HG02840 (cell line): ENCODE measurements around the gene OVAAL.
"Not testable (repeated sequence)": the region's sequence is repeated elsewhere in the genome, so short reads cannot be mapped to it uniquely, and the experiment has no call there.

Experiments
- ATAC-seq: cut with Tn5 transposase; IDR thresholded peaks from one replicate; pipeline ENCODE4 v1.9.1; 2021; ENCODE audit warnings: mild to moderate bottlenecking, moderate library complexity, moderate number of reproducible peaks; ENCODE audit not compliant: unreplicated experiment, low FRiP score

OVAAL gene

DNA sequence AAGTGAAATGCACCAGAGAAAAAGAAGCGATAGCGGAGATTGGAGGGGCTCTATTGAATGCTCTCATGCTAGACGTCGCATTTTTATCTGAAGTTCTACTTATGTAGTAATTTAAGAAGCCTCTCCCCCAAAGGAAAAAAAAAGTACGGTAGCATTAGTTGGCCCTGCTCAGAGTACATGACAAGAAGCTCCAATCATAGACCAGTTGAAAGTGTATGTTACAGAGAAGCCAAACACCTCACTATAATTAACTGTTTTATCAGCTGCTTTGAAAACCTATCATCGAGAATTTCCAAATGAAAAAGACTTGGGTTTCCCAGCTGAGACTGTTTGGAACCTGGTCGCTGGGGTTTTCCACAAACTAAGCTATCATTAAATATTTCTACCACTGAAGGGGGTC, 19.6 kb upstream of the OVAAL start:
- no peak for ATAC-seq

DNA sequence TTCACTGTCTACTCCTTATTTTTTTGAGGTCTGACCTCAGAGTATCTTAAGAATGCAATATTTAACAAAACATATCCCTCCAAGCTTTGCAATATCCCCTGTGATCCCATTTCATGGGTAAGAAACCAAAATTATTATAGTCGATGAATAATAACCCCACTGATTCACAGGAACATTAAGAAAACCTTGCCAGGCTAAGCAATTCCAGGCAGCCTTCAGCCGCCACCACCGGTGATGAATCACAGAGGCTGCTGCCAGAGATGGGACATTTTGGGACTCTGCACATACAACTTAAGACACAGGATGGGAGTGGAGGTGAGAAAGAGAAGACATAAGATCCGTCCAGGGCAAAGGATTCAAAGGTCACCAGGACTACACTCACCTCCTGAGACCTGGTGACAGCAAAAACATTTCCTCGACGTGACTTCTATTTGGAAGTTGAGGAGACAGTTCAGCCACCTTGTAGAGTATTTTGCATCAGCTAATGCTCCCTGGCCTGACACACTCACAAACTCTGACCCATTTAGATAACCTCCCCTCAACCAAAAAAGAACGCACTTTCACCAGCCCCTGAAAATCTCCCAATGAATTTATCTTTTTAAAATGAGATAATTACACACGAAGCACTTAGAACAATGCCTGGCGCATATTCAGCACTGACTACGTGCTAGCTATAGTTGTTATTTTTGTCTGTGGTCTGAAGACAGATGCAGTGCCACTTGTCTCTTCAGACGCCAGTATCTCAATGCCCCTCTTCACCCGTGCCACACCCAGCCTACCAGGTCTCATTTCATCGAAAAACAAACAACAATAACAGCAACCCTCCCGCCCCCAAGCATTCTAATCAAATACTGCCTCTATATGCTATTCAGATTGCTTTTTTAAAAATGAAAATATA, 17.8 kb upstream of the OVAAL start:
- ATAC-seq = no peak

DNA sequence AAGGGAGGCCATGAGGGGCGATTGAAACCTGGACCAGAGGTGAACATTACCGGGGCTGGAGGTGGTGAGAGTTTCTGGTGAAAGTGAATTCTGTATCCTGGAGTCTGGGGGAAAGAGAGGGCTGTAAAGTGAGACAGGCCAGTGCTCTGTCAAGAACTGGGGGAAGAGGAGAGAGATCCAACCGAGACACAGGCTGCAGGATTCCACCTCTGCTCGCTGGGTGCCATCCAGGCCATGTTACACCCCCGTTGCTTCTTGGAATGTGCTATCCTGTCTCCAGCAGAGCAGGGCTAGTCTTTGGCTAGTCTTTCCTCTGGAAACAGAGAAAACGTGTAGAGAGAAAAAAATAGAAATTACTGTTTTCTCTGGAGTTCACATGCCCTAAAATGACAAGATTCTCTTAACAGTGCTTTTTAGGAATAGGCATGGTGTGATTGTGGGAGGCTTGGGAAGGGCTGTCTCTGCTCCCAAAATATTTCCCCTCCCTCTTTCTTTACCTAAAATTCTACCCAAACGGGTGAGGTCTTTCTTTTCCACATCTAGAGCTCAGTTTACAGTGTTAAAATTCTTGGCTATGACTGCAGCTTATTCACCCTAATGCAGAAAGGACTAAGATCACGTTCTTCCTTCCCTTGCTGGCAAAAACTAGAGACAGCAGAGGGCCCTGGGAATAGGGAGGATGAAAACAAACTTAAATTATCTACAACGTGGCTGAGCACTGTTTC, 16.5 kb upstream of the OVAAL start:
- no peak for ATAC-seq

DNA sequence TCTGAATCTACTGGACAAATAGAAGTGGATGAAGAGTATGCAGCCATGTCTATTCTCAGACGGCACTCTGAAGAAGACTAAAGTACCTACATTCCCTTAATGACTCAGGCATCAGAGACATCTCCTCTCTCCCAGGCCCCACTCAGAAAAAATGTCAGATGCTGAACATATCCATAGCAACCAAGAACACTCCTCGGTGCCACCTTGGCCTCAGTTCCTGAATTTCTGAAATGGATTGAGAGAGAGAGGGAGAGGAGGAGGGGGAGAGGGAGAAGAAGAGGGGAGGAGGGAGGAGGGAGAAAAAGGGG, 16.0 kb upstream of the OVAAL start:
- no peak for ATAC-seq

- ATAC-seq = no peak
These were observed 14.7 kb upstream of the OVAAL start for GRCh38 chr1:180544050-180544449.

GRCh38 chr1:180545991-180546390, 12.8 kb upstream of the OVAAL start:
- no peak for ATAC-seq

DNA sequence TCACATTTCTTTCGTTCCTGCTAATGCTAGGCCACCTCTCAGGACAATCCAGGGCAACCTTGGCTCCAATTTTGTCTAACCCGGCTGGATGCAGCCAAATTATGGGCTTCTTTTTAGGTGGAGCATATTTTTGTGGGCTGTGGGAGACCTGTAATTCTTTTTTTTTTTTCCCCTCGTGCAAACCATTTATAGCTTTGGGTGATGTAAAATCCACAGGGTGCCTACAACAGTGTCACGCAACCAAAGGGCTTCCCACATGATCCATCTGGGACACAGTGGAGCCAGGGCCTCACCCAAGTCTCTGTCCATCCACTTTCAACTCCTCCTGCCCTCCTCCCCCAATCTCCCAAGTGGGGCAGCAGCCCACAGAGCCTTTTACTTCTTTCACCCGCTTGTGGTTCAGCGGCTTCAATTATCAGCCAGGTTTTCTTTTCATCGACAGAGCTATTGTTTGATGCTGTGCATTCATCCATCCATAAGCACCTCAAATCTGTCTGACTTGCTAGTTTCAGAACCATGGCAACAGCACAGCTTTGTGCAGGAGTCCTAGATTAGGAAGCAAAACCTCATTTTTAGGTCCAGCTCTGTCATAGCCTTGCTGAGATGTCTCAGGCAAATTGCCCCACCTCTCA, 10.0 kb upstream of the OVAAL start:
- no peak for ATAC-seq

GRCh38 chr1:180549770-180550169, 9.0 kb upstream of the OVAAL start:
- ATAC-seq = not testable (repeated sequence)

DNA sequence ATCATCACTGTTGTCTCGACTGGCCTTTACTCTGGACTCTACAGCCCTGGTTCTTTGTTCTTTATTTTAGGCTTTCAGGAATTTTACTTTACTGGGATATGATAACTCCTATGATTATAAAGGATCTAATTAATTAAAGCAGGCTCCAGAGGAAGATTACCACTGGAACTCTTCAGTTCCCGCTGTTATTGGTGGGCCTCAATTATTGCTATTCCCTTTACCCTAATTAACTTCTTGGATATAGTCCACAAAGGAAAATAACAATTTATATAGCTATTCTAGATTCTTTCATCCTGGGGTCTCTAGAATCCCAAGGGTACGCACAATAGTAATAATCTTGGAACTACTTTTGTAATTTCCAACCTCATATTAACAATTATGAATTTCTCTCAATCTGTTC, 8.5 kb upstream of the OVAAL start:
- no peak for ATAC-seq

DNA sequence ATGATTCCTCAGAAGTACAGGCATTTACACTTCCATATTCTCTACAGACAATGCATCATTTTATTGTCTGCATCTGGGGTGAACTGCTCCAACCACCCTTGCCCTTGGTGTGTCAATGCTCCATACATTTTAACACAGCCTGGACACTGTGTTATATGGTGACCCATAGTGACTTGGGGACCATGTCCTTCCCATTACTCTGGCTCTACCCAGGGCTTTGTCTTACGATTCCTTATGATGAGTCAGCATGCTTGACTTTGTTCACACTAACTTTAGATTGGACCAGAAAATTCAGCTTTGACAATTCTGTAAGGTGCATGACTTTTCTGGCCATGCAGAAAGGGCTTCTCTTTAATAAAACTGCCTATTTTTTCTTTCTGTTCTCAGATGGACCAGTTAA, 6.8 kb upstream of the OVAAL start:
- no peak for ATAC-seq

- not testable (repeated sequence) for ATAC-seq
These were observed 5.7 kb upstream of the OVAAL start for GRCh38 chr1:180553046-180553445.

DNA sequence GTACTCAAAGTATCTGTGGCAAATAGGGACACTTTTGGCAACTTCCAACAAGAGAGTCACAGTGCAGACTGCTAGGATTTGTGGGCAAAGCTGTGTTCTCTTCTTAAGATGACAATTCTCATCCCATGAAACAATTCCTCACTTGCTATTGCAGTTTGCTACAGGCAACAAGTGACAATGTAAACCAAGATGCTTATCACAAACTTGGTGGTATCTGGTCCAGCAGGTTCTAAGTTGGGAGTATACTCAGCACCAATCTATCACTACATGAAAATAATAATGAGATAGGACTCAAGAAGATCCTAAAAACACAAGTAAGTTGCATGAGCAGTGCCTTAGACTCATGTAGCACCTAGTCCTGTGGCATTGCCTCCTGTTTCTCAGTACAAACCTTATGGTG, 3.4 kb upstream of the OVAAL start:
- no peak for ATAC-seq

DNA sequence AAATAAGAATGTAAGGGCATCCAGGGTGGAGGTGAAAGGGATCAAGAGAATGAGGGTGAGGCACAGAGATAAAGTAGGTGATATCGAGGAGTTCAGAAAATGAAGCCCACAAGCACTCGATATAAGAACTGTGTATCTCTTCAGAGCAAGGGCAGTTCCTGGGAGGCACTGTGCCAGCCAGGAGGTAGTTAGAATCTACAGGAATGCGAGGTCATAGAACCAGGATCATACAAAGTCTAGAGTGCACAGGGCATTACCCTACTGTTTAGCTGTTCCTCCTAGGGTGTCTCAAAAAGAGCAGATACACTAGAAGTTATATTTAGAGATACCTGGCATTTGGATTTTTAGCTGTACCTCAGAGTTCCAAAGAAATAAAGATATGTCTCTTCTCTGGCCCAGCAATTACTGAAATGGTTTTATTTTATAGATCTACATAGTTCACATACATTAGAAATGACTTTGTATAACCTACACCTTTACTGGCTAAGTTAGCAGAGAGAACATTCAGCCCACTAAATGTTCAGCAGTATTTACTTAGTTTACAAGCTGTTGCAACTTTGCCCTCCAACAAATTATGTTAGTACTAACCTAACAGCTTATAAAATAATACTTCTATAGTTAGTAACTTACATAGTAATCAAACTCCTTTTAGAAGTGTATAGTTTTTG, 1.6 kb downstream of the OVAAL start:
- ATAC-seq = no peak

DNA sequence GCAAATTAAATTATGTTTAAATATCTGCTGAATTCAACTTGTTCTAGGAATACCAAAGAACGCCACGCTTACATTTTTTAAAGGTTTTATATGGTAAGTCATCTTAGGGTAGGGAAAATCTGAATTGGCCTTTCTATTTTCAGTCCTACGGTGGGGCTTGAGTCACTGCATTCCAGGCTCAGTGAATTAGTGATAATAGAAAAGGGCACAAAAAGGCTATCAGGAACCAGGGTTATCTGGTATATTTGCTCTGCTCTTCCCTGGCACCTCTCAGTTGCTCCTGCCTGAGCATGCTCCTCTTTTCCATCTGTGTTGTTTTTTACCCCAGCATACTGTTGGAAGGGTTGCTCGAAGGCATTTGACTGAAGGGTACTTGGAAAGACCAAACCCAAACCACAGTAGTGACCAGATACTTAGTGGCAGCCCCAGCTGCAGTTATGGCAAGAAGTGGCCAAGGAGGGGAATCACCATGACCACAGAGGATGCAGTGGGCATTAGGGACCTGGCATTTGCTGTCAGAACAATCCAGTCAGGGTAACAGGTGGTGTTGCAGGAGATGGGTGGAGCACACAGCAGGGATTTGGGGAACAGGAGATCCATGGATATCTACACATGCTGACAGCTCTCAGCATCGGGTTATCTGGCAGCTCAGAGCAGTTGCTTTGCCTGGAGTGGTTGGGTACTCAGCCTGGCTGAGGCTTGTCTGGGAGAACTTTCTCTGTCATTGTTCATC, 2.3 kb downstream of the OVAAL start:
- no peak for ATAC-seq

- ATAC-seq = no peak
These were observed 3.9 kb downstream of the OVAAL start for GRCh38 chr1:180562640-180563025.

GRCh38 chr1:180563026-180563827, 4.5 kb downstream of the OVAAL start:
- ATAC-seq = no peak

- ATAC-seq = no peak
These were observed 6.5 kb downstream of the OVAAL start for GRCh38 chr1:180565121-180565871.

- no peak for ATAC-seq
These were observed 7.3 kb downstream of the OVAAL start for GRCh38 chr1:180566026-180566425.

DNA sequence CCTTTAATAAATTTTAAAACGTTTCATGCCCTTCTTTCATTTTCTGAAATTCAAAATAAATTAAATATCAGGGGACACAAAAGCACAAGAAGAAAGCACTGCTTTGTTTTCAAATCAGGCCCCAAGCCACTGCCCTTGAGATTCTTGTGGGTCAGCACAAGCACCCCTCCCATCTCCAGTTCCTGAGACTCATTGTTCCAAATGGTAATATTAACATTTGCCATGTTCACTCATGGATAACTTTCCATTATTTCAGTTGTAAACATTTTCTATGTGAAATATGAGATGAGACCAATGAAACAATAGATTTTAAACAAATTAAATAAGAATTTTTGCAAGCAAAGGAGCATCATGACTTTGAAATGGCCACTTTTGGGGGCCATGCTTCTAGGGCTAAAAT, 7.7 kb downstream of the OVAAL start:
- ATAC-seq = no peak
